HepG2 (cell line): ENCODE results near the gene AKAP9. TPM values are rescaled to one million over a fixed set of nuclear protein-coding genes. Genes with fewer than 3 reads are reported as not detected.

Experiments
- ASH2L ChIP-seq: fragments of 300-600, 200-600 bp; sonication (generic); IDR thresholded peaks from 2 replicates; pipeline ENCODE4 v1.7.0; 2017; ENCODE audit warnings: low read depth, mild to moderate bottlenecking, moderate library complexity, mixed read lengths, low read length; ENCODE audit not compliant: insufficient read length
- CREB1 ChIP-seq, 2 experiments: fragments of 450-650 bp in 1 of 2; IDR thresholded peaks; 2 replicates each; pipeline ENCODE4 v1.6.1; 2016 to 2017; ENCODE audit warnings: control low read depth in 1 of 2, mild to moderate bottlenecking in 1 of 2, missing compliant biosample characterization in 1 of 2, missing genetic modification characterization in 1 of 2
- FOXA1 ChIP-seq, 2 experiments: fragments of 450-650 bp in 1 of 2; sonication (generic) in 1 of 2; formaldehyde crosslinking in 1 of 2; IDR thresholded peaks; 2 replicates each; pipeline versions ENCODE4 v1.4.0 to v1.6.1; 2016 to 2020; ENCODE audit warnings: missing genetic modification reagents in 1 of 2
- IRF2 ChIP-seq: IDR thresholded peaks from 2 replicates; pipeline ENCODE4 v1.6.1; 2018; ENCODE audit warnings: missing genetic modification reagents, missing compliant biosample characterization
- MNT ChIP-seq: fragments of 450-650 bp; IDR thresholded peaks from 2 replicates; pipeline ENCODE4 v1.6.1; 2016
- MXD1 ChIP-seq: sonication (generic); formaldehyde crosslinking; IDR thresholded peaks from 2 replicates; pipeline ENCODE4 v1.4.0; 2020; ENCODE audit warnings: mild to moderate bottlenecking, missing genetic modification reagents
- POGK ChIP-seq: sonication (generic); formaldehyde crosslinking; conservative IDR thresholded peaks from 2 replicates; pipeline ENCODE4 v1.8.0; 2022; ENCODE audit warnings: mild to moderate bottlenecking, moderate library complexity, missing genetic modification reagents
- SAP130 ChIP-seq: IDR thresholded peaks from 2 replicates; pipeline ENCODE4 v1.6.1; 2016; ENCODE audit warnings: low read depth
- SKI ChIP-seq: fragments of 450-650 bp; IDR thresholded peaks from one replicate; pipeline ENCODE4 v1.6.1; 2018; ENCODE audit warnings: mild to moderate bottlenecking; ENCODE audit not compliant: partially characterized antibody
- SP4 ChIP-seq: sonication (generic); formaldehyde crosslinking; IDR thresholded peaks from 2 replicates; pipeline ENCODE4 v1.8.1; 2023; ENCODE audit warnings: mild to moderate bottlenecking, missing genetic modification reagents
- TBX2 ChIP-seq: sonication (generic); formaldehyde crosslinking; IDR thresholded peaks from 2 replicates; pipeline ENCODE4 v1.5.0; 2020; ENCODE audit warnings: missing genetic modification reagents, mild to moderate bottlenecking, borderline replicate concordance
- TCF12 ChIP-seq, 2 experiments: fragments of 450-650 bp in 1 of 2; sonication (generic) in 1 of 2; formaldehyde crosslinking in 1 of 2; IDR thresholded peaks; 2 replicates each; pipeline versions ENCODE4 v1.6.1 to v1.8.0; 2017 to 2022; ENCODE audit warnings: antibody characterized with exemption in 1 of 2, mild to moderate bottlenecking in 1 of 2, missing genetic modification reagents in 1 of 2, moderate library complexity in 1 of 2
- ZBTB34 ChIP-seq: sonication (generic); formaldehyde crosslinking; IDR thresholded peaks from 2 replicates; pipeline ENCODE4 v1.8.0; 2022; ENCODE audit warnings: mild to moderate bottlenecking, missing genetic modification reagents
- ZNF124 ChIP-seq: sonication (generic); formaldehyde crosslinking; IDR thresholded peaks from 2 replicates; pipeline ENCODE4 v1.4.0; 2020; ENCODE audit warnings: missing genetic modification reagents
- ZNF230 ChIP-seq: sonication (generic); formaldehyde crosslinking; IDR thresholded peaks from 2 replicates; pipeline ENCODE4 v1.4.0; 2020; ENCODE audit warnings: mild to moderate bottlenecking, missing genetic modification reagents
- ZNF382 ChIP-seq: sonication (generic); formaldehyde crosslinking; IDR thresholded peaks from 2 replicates; pipeline ENCODE4 v1.5.0; 2020; ENCODE audit warnings: missing genetic modification reagents, mild to moderate bottlenecking, borderline replicate concordance
- polyA plus RNA-seq, 8 experiments: library from polyadenylated mRNA; depleted of rRNA in 3 of 8; stranded (reverse) in 7 of 8; unstranded in 1 of 8; fragments of >200 nt; fragmentation: Illumina TruSeq in 4 of 8; extraction: Trizol in 4 of 8; gene quantifications; 2 replicates each; pipeline versions ENCODE4 v1.2.1 to v1.2.3, GENCODE V29; 2011 to 2016; ENCODE audit warnings: low read depth in 4 of 8, missing spikeins in 1 of 8, mixed read lengths in 1 of 8; ENCODE audit not compliant: insufficient read depth in 1 of 8
- total RNA-seq, 5 experiments: library from RNA; depleted of rRNA; stranded (reverse); fragments of >200 nt; fragmentation: Illumina TruSeq; extraction: Trizol; gene quantifications; 2 replicates each; pipeline ENCODE4 v1.2.3, GENCODE V29; 2016; ENCODE audit warnings: low read depth in 1 of 5
- TF ChIP-seq, protein P1 (sequence below), 2 experiments: sonication (generic) in 1 of 2; formaldehyde crosslinking in 1 of 2; IDR thresholded peaks; 2 replicates each; pipeline versions ENCODE4 v1.4.0 to v1.6.1; 2018 to 2020; ENCODE audit warnings: missing genetic modification reagents in 2 of 2, borderline replicate concordance in 1 of 2, low read depth in 1 of 2, mild to moderate bottlenecking in 1 of 2, missing biosample characterization in 1 of 2
- TF ChIP-seq, protein P2 (sequence below): IDR thresholded peaks from 2 replicates; pipeline ENCODE4 v1.6.1; 2016; ENCODE audit warnings: low read depth

AKAP9 gene
- total and polyA plus RNA-seq, 2 of the 13 experiments (the other 11 are each of a cell fraction or from before 2014, with no cell fraction given), result 27.6 to 33.1 TPM

GRCh38 chr7:91940572-91941341 lies at the start of gene AKAP9 (continued):
- peak; percentile 81 for TF ChIP-seq MXD1
- TF ChIP-seq CREB1 (IDR thresholded peaks at IDR 0.05), result peak; percentile 42
- peak; percentile 54; the same call in 1 of the 2 replicates for TF ChIP-seq CREB1 (CRISPR knock-in tag; IDR thresholded peaks at IDR 0.05)
- peak; percentile 90 for TF ChIP-seq TBX2 (CRISPR knock-in tag)
- 0 out of 2 replicates have a peak, but pooled peaks have one; percentile 8 for TF ChIP-seq MNT
- TF ChIP-seq, protein P1, sequence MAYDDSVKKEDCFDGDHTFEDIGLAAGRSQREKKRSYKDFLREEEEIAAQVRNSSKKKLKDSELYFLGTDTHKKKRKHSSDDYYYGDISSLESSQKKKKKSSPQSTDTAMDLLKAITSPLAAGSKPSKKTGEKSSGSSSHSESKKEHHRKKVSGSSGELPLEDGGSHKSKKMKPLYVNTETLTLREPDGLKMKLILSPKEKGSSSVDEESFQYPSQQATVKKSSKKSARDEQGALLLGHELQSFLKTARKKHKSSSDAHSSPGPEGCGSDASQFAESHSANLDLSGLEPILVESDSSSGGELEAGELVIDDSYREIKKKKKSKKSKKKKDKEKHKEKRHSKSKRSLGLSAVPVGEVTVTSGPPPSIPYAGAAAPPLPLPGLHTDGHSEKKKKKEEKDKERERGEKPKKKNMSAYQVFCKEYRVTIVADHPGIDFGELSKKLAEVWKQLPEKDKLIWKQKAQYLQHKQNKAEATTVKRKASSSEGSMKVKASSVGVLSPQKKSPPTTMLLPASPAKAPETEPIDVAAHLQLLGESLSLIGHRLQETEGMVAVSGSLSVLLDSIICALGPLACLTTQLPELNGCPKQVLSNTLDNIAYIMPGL (CRISPR knock-in tag; IDR thresholded peaks at IDR 0.05; ENCODE audit: borderline replicate concordance in 1 of 2, low read depth in 1 of 2), result peak; percentile 81 to 95
- TF ChIP-seq POGK (CRISPR knock-in tag), result peak; percentile 92
- TF ChIP-seq FOXA1 (IDR thresholded peaks at IDR 0.05), result no peak
- TF ChIP-seq FOXA1 (CRISPR knock-in tag; IDR thresholded peaks at IDR 0.05), result peak; percentile 78
- no peak for TF ChIP-seq ZNF382 (CRISPR knock-in tag)
- peak; percentile 36; the same call in 1 of the 2 replicates for TF ChIP-seq ZBTB34 (CRISPR knock-in tag)
- TF ChIP-seq, protein P2, sequence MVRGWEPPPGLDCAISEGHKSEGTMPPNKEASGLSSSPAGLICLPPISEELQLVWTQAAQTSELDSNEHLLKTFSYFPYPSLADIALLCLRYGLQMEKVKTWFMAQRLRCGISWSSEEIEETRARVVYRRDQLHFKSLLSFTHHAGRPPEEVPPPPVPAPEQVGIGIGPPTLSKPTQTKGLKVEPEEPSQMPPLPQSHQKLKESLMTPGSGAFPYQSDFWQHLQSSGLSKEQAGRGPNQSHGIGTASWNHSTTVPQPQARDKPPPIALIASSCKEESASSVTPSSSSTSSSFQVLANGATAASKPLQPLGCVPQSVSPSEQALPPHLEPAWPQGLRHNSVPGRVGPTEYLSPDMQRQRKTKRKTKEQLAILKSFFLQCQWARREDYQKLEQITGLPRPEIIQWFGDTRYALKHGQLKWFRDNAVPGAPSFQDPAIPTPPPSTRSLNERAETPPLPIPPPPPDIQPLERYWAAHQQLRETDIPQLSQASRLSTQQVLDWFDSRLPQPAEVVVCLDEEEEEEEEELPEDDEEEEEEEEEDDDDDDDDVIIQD (CRISPR knock-in tag), result 0 out of 2 replicates have a peak, but pooled peaks have one; percentile 39
- TF ChIP-seq SP4 (CRISPR knock-in tag), result peak; percentile 88
- peak; percentile 86 for TF ChIP-seq ASH2L
- peak; percentile 85; the same call in 1 of the 2 replicates for TF ChIP-seq IRF2 (CRISPR knock-in tag)
- peak; percentile 87 for TF ChIP-seq ZNF230 (CRISPR knock-in tag)
- peak; percentile 22 for TF ChIP-seq ZNF124
- TF ChIP-seq SKI, result peak; percentile 48
- TF ChIP-seq SAP130 (CRISPR knock-in tag), result peak; percentile 90
- no peak for TF ChIP-seq TCF12 (IDR thresholded peaks at IDR 0.05)
- TF ChIP-seq TCF12 (CRISPR knock-in tag; IDR thresholded peaks at IDR 0.05), result 0 out of 2 replicates have a peak, but pooled peaks have one; percentile 49
